DND-41 (cell line): ENCODE data around the gene HABP4.

Source experiments
- CTCF ChIP-seq: IDR thresholded peaks from 2 replicates; pipeline ENCODE4 v1.5.1; 2012; ENCODE audit warnings: borderline replicate concordance, low read length, moderate library complexity, mild to moderate bottlenecking; ENCODE audit not compliant: poor library complexity, severe bottlenecking; ENCODE audit errors: extremely low read depth
- EZH2 ChIP-seq: IDR thresholded peaks from 3 replicates; pipeline ENCODE4 v1.6.1; 2012; ENCODE audit warnings: borderline replicate concordance, low read depth, mild to moderate bottlenecking, moderate library complexity, low read length, inconsistent platforms; ENCODE audit not compliant: severe bottlenecking

- no peak for TF ChIP-seq CTCF
- TF ChIP-seq EZH2: no peak
Measured at GRCh38 chr9:96417661-96418082, 32.3 kb upstream of the HABP4 start.
